ENCODE data around the gene FAM3D. TPM values are rescaled to one million over a fixed set of nuclear protein-coding genes. Genes with fewer than 3 reads are reported as not detected.

Gene FAM3D
- total RNA-seq, 1 donor from 2014 or later, result 0.35 TPM

DNA sequence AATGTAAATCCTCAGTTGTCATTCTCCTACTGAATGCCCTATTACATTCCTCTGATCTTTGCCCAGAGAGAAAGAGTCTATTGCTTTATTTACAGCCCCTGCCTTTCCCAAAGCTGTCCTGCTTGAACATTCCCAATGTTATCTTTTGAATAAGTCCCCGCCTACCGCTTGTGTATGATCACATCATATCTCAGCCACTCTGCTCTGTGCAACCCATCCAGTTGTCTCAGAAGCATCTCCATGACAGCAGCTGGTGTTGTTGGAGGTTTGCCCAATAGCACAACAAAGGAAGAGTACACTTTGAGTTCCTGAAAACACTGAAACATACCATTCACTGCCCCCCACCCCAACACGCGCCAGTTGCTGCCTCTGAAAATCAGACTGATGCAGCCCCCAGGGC is 22.0 kb upstream of the FAM3D start:
- H3K9me3 Mint-ChIP-seq, result peaks cover 29% of the 10 kb centered on the region
- H3K4me1 Mint-ChIP-seq, result no peaks in the 10 kb centered on the region
- H3K27me3 Mint-ChIP-seq (ENCODE audit: low read depth), result peaks cover 2% of the 10 kb centered on the region
- H3K27ac Mint-ChIP-seq (ENCODE audit: unreplicated experiment), result no peak overlapping the region
- DNase-seq (ENCODE audit: low read depth, low spot score), result no peak
- TF ChIP-seq, protein P1, sequence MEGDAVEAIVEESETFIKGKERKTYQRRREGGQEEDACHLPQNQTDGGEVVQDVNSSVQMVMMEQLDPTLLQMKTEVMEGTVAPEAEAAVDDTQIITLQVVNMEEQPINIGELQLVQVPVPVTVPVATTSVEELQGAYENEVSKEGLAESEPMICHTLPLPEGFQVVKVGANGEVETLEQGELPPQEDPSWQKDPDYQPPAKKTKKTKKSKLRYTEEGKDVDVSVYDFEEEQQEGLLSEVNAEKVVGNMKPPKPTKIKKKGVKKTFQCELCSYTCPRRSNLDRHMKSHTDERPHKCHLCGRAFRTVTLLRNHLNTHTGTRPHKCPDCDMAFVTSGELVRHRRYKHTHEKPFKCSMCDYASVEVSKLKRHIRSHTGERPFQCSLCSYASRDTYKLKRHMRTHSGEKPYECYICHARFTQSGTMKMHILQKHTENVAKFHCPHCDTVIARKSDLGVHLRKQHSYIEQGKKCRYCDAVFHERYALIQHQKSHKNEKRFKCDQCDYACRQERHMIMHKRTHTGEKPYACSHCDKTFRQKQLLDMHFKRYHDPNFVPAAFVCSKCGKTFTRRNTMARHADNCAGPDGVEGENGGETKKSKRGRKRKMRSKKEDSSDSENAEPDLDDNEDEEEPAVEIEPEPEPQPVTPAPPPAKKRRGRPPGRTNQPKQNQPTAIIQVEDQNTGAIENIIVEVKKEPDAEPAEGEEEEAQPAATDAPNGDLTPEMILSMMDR (conservative IDR thresholded peaks at IDR 0.05), result no peak
- H3K4me3 Mint-ChIP-seq, result no peak overlapping the region
- H3K36me3 Mint-ChIP-seq (ENCODE audit: low read depth), result peaks cover 37% of the 10 kb centered on the region

DNA sequence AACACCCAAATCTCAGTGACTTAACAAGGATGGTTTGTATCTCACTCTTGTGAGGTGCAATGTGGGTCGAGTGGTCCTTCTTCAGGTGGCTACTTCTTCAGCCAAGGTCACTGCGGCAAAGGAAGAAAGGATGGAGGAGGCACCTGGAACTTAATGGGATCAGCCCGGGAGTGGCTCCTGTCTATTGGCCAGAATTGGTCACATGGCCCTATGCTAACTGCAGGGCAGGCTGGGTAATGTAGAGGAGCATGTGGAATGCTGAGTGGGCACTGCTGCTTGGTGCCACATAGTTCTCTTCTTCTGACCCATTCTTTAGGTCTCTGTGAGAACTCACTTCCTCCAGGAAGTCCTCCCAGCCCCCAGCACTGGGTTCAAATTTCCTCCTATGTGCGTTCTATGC is 20.3 kb upstream of the FAM3D start:
- no peak overlapping the region for H3K4me3 Mint-ChIP-seq
- H3K27ac Mint-ChIP-seq (ENCODE audit: unreplicated experiment), result no peak overlapping the region
- peaks cover 34% of the 10 kb centered on the region for H3K9me3 Mint-ChIP-seq
- peaks cover 39% of the 10 kb centered on the region for H3K36me3 Mint-ChIP-seq (ENCODE audit: low read depth)
- H3K4me1 Mint-ChIP-seq, result peaks cover 5% of the 10 kb centered on the region
- no peak for DNase-seq (ENCODE audit: low read depth, low spot score)
- peaks cover 2% of the 10 kb centered on the region for H3K27me3 Mint-ChIP-seq (ENCODE audit: low read depth)
- TF ChIP-seq, protein P1 (conservative IDR thresholded peaks at IDR 0.05), result no peak

DNA sequence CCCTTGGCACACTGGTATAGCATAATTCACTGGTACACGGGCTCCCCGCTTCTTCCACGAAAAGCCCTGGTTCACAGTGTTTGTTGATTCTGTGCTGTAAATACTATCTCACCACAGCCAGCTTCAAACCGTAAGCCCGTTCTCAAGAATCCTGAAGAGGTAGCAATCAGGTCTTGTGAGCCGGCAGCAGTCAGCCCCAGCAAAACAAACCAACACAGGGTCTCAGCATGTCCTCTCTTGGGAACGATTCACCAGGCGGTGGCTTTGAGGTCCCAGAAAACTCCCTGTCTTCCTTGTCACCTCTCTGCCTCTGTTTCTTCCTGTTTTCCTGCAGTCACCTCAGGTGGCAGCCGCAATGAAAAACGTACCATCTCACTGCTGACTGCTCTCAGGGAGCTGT is 19.1 kb upstream of the FAM3D start:
- no peak overlapping the region for H3K27ac Mint-ChIP-seq (ENCODE audit: unreplicated experiment)
- peaks cover 34% of the 10 kb centered on the region for H3K9me3 Mint-ChIP-seq

DNA sequence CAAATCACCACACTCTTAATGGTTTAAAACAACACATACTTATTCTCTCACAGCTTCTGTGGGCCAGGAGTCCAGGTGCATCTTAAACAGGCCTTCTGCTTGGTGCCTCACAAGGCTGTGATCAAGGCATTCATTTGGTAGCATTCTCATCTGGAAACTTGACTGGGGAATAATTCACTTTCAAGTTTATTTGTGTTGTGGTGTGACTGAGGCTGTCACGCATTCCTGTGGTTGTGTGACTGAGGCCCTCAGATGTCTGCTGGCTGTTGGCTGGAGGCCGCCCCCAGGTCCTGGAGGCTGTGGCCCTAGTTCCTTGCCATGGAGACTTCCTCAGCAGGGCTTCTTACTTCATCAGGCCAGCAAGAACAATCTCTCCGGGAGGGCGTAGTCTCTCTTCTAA is 16.9 kb upstream of the FAM3D start:
- Mint-ChIP-seq H3K9me3 (peaks cover 24% of the 10 kb centered on the region), H3K27me3 (ENCODE audit: low read depth) (no peaks in the 10 kb centered on the region), H3K27ac (ENCODE audit: unreplicated experiment) (no peak overlapping the region), H3K36me3 (ENCODE audit: low read depth) (peaks cover 27% of the 10 kb centered on the region), H3K4me3 (no peak overlapping the region), H3K4me1 (peaks cover 5% of the 10 kb centered on the region)
- no peak for DNase-seq (ENCODE audit: low read depth, low spot score)
- TF ChIP-seq, protein P1 (conservative IDR thresholded peaks at IDR 0.05), result no peak

More for the DNA sequence above, 19.1 kb upstream of the FAM3D start:
- Mint-ChIP-seq H3K36me3 (ENCODE audit: low read depth) (peaks cover 37% of the 10 kb centered on the region), H3K4me3 (no peak overlapping the region), H3K4me1 (peaks cover 5% of the 10 kb centered on the region), H3K27me3 (ENCODE audit: low read depth) (peaks cover 2% of the 10 kb centered on the region)
- TF ChIP-seq, protein P1 (conservative IDR thresholded peaks at IDR 0.05), result no peak
- DNase-seq (ENCODE audit: low read depth, low spot score), result no peak

DNA sequence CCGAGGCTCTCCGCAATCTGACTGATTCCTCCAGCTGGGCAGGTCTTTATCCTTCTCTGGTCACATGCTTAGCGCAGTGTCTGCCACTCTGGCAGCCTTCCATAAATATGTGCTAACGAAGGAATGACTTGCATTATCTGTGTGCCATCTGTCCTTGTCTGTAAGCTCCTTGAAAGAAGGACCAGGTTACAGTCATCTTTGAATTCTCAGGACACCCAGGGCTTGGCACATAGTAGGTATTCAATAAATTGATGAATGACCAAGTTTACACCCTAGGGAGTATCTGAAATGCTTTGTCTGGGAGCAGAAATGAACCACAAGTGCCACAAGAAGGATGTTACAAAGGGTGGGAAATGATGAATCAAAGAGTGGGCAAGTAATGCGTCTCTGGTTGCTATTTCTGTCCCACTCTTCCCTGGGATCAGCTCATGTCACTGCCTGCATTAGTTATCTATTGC is 16.5 kb upstream of the FAM3D start:
- H3K27ac Mint-ChIP-seq (ENCODE audit: unreplicated experiment), result no peak overlapping the region
- no peaks in the 10 kb centered on the region for H3K27me3 Mint-ChIP-seq (ENCODE audit: low read depth)
- peaks cover 5% of the 10 kb centered on the region for H3K4me1 Mint-ChIP-seq
- peaks cover 22% of the 10 kb centered on the region for H3K9me3 Mint-ChIP-seq
- no peak overlapping the region for H3K4me3 Mint-ChIP-seq
- TF ChIP-seq, protein P1 (conservative IDR thresholded peaks at IDR 0.05), result no peak
- H3K36me3 Mint-ChIP-seq (ENCODE audit: low read depth), result peaks cover 26% of the 10 kb centered on the region
- no peak for DNase-seq (ENCODE audit: low read depth, low spot score)

DNA sequence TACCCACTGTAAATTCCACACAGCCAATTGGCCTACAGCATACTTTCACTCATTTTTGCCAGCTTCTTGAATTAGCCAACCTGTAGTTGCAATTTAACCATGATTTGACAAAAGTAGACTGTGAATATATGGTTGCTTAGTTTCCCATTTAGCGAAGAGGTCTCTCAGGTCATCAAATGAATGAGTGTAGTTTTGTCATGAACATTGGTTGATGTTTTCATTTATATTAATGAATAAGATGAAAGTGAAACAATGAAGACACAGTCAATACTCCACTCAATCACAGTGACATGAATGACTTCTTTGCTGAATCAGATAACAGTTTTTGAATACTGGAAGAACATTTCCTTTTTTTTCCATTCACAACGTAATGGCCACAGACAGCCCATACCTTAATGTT is 15.3 kb upstream of the FAM3D start:
- no peak overlapping the region for H3K4me3 Mint-ChIP-seq
- H3K9me3 Mint-ChIP-seq, result peaks cover 19% of the 10 kb centered on the region
- no peaks in the 10 kb centered on the region for H3K27me3 Mint-ChIP-seq (ENCODE audit: low read depth)
- TF ChIP-seq, protein P1 (conservative IDR thresholded peaks at IDR 0.05), result no peak
- H3K36me3 Mint-ChIP-seq (ENCODE audit: low read depth), result peaks cover 25% of the 10 kb centered on the region
- no peak overlapping the region for H3K27ac Mint-ChIP-seq (ENCODE audit: unreplicated experiment)
- no peak for DNase-seq (ENCODE audit: low read depth, low spot score)
- H3K4me1 Mint-ChIP-seq, result peaks cover 5% of the 10 kb centered on the region

Data from neural crest cell (in vitro differentiated cells).